RCC 7860 (cell line): ENCODE measurements around the gene WRAP53.

Source experiments
- DNase-seq: peaks from one replicate; pipeline ENCODE4 v3.0.0-alpha.2; 2015; ENCODE audit warnings: low spot score
- FAIRE-seq: peaks from 2 replicates; lab custom pipeline; 2012; peaks lifted over from hg19 to GRCh38; lab: Jason Lieb, UNC

Gene WRAP53

GRCh38 chr17:7677388-7678067 lies 10.7 kb upstream of the WRAP53 start:
- DNase-seq, result no peak
- FAIRE-seq, result no peak

DNA sequence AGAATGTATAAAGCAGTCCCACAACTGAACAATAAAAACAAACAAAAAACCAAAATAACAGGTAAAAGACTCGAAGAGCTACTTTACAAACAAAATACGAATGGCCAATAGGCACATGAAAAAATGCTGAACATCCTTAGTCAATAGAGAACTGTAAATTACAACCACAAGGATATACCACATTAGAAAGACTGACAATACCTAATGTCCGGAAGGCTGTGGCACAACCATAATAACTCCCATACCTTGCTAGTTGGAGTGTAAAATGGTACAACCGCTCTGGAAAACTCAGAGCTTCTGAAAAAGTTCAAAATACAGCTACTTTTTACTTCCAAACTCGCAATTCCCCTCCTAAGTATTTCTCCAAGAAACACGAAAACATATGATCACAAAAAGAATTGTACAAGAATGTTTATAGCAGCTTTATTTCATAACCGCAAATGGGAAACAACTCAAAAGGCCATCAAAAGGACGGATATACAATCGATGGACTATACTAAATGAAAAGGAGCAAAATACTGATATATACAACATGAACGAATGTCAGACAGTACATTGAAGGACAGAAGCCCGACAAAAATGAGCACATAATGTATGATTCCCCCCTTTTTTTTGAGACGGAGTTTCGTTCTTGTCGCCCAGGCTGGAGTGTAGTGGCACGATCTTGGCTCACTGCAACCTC lies 3.3 kb upstream of the WRAP53 start:
- DNase-seq (no peak), FAIRE-seq (no peak)

DNA sequence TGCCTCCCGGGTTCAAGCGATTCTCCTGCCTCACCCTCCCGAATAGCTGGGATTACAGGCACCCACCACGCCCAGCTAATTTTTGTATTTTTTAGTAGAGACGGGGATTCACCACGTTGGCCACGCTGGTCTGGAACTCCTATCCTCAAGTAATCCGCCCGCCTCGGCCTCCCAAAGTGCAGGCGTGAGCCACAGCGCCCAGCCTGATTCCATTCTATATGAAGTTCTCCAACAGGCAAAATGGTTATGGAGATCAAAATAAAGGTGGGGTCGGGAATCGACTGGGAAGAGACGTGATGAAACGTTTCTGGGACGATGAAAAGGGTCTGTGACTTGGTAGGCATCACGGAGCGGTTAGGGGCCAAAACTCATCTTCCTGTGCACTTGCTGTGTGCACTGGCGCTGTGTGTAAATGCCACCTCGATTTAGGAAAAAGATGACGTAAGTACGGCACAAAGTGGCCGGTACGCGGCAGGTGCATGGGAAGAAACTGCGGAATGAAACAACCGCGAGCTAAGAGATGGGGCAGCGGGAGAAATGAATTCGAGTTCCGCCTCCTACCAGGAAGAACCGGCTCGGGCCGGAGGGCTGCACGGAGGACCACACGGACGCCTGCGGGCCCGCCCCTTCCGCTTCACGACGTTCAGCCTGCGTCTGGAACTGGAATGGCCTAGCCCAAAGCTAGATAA lies 2.6 kb upstream of the WRAP53 start:
- peak; percentile 82 for DNase-seq
- FAIRE-seq, result peak; percentile 41

DNA sequence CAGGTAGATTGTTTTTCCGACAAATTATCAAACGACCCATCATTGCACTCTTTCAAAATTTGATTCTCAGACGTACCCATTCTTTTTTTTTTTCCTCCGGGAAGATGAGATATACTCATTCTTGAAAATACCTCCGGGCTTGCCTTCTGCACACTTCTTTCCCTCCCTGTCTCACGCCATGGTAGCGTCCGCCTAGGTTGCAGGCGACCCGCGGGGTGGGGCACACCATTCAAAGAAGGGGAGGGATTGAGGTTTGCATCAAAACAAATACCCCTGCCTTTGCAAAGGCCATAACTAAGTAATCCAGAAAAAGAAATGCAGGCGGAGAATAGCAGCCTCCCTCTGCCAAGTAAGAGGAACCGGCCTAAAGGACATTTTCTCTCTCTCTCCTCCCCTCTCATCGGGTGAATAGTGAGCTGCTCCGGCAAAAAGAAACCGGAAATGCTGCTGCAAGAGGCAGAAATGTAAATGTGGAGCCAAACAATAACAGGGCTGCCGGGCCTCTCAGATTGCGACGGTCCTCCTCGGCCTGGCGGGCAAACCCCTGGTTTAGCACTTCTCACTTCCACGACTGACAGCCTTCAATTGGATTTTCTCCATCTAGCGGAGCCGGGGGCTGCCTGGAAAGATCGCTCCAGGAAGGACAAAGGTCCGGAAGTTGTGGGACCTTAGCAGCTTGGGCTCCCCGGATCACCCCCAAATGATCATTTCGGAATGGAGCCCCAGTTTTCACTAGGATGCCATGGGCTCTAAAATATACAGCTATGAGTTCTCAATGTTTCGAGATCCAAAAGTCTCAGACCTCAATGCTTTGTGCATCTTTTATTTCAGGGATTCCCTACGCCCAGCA lies 1.8 kb upstream of the WRAP53 start:
- peak; percentile 63 for DNase-seq
- no peak for FAIRE-seq

DNA sequence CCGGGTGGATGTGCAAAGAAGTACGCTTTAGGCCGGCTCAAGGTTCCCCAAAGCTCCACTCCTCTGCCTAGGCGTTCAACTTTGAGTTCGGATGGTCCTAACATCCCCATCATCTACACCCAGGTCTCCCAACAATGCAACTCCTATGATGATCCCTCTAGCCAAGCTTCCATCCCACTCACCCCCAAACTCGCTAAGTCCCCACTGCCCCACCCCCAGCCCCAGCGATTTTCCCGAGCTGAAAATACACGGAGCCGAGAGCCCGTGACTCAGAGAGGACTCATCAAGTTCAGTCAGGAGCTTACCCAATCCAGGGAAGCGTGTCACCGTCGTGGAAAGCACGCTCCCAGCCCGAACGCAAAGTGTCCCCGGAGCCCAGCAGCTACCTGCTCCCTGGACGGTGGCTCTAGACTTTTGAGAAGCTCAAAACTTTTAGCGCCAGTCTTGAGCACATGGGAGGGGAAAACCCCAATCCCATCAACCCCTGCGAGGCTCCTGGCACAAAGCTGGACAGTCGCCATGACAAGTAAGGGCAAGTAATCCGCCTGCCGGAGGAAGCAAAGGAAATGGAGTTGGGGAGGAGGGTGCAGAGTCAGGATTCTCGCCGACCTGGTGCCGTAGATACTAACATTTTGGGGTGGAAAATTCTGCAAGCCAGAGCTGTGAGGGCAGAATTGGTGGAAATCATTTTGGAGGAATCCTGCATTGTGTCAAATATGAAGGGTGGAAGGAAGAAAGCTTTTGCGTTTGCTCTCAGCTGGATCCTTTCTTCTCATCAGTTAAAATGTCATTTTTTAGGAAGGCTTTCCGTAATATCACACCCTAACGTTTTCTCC lies 987 bp upstream of the WRAP53 start, which contains the start of gene TP53:
Gene TP53 (minus strand): TSS at position 419 of the 836 bp plus-strand sequence. CDS start 10,896 bp downstream, outside the sequence.
- DNase-seq, result peak; percentile 82
- FAIRE-seq, result peak; percentile 26

DNA sequence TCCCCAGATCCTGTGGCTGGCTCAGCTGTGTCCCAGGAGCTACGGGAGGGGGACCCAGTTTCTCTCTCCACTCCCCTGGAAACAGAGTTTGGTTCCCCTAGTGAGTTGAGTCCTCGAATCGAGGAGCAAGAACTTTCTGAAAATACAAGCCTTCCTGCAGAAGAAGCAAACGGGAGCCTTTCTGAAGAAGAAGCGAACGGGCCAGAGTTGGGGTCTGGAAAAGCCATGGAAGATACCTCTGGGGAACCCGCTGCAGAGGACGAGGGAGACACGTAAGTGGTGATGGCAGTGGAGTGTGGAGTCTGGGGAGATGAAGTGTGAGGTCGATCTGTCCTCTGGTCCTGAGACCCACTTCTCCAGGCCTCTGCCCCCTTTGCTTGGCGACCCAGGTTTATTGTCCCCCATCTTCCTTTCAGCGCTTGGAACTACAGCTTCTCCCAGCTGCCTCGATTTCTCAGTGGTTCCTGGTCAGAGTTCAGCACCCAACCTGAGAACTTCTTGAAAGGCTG lies 585 bp downstream of the WRAP53 start:
- no peak for FAIRE-seq
- DNase-seq, result no peak

GRCh38 chr17:7695586-7695985 lies 7.3 kb downstream of the WRAP53 start:
- no peak for DNase-seq
- no peak for FAIRE-seq

- no peak for FAIRE-seq
- no peak for DNase-seq
Observed at GRCh38 chr17:7697828-7698588, 9.7 kb downstream of the WRAP53 start.

- FAIRE-seq (no peak), DNase-seq (no peak)
Observed at GRCh38 chr17:7700510-7700909, 12.2 kb downstream of the WRAP53 start.

GRCh38 chr17:7701681-7702080 lies 13.4 kb downstream of the WRAP53 start:
- DNase-seq, result no peak
- FAIRE-seq, result no peak

- no peak for FAIRE-seq
- no peak for DNase-seq
Observed at GRCh38 chr17:7702776-7703175, 14.5 kb downstream of the WRAP53 start.

GRCh38 chr17:7703584-7704479 lies 15.6 kb downstream of the WRAP53 start:
- FAIRE-seq (no peak), DNase-seq (no peak)

DNA sequence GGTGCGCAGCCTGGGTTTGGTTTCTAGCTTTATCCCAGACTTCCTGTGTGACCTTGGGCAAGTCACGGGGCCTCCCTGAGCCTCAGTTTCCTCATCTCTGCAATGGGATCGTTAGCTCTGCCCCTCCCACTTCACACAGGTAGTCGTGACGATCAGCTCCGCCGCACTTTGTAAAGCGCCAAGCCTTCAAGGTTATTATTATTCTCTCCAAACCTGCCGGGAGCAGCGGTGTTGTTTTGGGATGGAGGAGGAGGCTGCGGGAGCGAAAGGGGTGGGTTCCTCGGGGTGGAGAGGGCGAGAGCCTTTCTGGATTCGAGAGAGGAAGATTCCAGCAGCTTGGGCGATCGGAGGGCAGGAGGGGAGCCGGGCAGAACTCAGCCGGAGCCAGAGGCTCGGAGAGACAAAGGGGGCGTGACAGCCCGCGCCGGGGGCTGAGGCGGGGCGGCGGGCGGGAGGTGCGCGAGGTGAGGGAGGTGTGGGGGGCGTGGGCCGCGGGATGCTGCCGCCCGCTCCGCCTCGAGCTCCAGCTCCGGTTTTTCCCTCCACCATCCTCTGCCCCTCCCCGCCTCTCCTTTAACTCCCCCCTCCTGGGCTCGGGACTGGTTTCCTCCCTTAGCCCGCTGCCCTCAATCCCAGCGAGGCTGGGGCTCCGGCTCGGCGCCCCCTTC lies 16.5 kb downstream of the WRAP53 start, which contains the start of gene EFNB3:
Gene EFNB3 (plus strand): TSS at position 602 of the 668 bp plus-strand sequence. CDS start 397 bp downstream, outside the sequence.
- FAIRE-seq (no peak), DNase-seq (no peak)

DNA sequence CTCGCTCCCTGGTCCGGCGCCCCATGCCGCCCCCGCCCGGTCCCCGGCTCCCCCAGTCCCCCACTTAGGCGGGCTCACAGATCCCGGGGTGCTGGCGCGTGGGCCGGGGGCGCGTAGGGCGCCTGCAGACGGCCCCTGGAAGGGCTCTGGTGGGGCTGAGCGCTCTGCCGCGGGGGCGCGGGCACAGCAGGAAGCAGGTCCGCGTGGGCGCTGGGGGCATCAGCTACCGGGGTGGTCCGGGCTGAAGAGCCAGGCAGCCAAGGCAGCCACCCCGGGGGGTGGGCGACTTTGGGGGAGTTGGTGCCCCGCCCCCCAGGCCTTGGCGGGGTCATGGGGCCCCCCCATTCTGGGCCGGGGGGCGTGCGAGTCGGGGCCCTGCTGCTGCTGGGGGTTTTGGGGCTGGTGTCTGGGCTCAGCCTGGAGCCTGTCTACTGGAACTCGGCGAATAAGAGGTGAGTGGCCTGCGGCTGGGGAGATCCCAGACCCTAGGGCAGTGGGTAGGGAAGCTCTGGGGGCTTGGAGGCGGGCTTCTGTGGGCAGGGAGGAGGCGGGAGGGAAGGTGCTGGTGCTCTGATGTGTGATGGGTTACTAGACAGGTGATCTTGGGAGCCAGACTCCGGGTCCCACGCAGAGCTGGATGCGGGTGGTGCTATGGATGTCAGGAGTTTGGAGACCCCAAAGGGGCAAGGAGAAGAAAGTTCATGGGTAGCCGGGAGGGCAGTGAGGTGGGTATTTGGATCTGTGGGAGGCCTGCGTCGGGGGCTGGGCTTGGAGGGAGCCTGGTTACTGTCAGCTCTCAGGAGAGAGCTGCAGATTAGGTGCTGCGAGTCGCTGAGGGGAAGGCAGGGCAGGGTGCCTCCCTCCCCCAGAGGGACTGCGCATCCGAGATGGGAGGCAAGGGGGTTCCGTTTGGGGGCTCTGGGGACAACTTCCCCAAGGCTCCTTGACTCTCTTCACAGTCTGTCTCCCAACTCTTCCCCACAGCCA lies 17.3 kb downstream of the WRAP53 start:
- DNase-seq (no peak), FAIRE-seq (no peak)

DNA sequence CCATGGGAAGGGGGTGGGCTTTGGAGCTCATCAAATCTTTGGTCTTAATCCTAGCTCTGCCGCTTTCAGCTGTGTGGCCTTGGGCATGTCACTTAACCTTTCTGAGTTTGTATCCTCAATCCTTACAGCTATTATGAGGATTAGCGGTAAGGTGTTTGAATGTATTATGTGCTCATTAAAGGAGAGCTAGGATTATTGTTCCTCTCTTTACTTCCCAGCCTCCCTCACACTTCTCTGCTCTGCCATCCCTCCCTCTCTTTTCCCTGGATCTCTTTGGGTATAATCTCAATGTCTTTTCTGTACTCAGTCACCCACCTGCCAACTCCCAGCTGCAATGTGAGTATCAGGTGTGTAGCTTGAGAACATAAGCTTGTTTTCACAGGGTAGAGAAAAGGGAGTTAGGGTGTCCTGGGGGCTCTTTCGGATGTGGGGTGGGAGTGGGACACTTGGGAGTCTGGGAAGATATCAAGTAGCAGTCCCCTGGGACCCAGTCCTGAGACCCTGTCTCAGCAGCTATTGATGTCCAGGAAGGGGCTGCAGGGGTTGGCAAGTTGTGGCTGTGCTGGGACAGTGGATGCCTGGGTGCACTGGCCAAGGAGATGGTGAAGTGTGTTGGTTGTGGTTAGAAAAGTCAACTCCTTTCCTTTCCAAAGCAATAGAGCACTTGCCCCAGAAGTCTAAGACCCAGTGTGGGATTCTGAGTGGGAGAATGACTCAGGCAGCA lies 18.5 kb downstream of the WRAP53 start:
- FAIRE-seq, result no peak
- no peak for DNase-seq

GRCh38 chr17:7707446-7707845 lies 19.2 kb downstream of the WRAP53 start:
- DNase-seq (no peak), FAIRE-seq (no peak)
